ENCODE measurements around the gene BCL7C. TPM values are rescaled to one million over a fixed set of nuclear protein-coding genes. Genes with fewer than 3 reads are reported as not detected.

The BCL7C gene
- total RNA-seq, 1 donor from 2014 or later, result 35.0 TPM

DNA sequence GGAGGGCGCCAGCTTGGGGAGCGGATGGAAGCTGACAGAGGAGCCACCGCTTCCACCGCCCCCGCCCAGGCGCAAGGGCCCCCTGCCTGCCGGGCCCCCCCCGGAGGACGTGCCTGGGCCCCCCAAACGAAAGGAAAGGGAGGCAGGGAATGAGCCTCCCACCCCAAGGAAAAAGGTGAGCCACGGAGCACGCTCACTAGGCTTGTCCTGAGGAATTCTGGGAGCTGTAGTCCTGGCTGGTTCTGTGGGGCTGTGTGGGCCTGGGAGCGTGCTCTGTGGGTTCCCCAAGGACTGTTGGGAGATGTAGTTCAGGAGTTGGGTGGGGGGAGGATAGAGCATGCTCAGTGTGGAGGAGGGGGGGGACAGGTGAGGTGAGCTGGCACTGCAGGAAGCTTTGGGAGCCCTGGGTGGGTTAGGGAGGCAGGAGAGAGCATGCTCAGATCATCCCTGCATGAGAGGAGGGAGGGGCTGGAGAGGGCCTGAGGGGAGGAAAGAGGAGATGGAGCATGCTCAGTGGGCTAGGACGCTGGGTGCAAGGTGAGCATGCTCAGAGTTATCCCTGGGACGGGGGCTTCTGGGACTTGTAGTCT lies 34.0 kb upstream of the BCL7C start:
- Mint-ChIP-seq H3K36me3 (peaks cover 7% of the 10 kb centered on the region), H3K27ac (no peak overlapping the region), H3K4me1 (ENCODE audit: unreplicated experiment) (peaks cover 20% of the 10 kb centered on the region)

GRCh38 chr16:30926937-30927788 lies 33.3 kb upstream of the BCL7C start:
- H3K36me3 Mint-ChIP-seq, result peaks cover 4% of the 10 kb centered on the region
- TF ChIP-seq, protein P1, sequence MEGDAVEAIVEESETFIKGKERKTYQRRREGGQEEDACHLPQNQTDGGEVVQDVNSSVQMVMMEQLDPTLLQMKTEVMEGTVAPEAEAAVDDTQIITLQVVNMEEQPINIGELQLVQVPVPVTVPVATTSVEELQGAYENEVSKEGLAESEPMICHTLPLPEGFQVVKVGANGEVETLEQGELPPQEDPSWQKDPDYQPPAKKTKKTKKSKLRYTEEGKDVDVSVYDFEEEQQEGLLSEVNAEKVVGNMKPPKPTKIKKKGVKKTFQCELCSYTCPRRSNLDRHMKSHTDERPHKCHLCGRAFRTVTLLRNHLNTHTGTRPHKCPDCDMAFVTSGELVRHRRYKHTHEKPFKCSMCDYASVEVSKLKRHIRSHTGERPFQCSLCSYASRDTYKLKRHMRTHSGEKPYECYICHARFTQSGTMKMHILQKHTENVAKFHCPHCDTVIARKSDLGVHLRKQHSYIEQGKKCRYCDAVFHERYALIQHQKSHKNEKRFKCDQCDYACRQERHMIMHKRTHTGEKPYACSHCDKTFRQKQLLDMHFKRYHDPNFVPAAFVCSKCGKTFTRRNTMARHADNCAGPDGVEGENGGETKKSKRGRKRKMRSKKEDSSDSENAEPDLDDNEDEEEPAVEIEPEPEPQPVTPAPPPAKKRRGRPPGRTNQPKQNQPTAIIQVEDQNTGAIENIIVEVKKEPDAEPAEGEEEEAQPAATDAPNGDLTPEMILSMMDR (conservative IDR thresholded peaks at IDR 0.05), result no peak
- DNase-seq (ENCODE audit: extremely low spot score, unreplicated experiment), result no peak
- H3K4me1 Mint-ChIP-seq (ENCODE audit: unreplicated experiment), result peaks cover 20% of the 10 kb centered on the region
- peak overlapping the region; percentile 41 for H3K27ac Mint-ChIP-seq
- H3K4me3 Mint-ChIP-seq, result peak overlapping the region; percentile 61
- no peaks in the 10 kb centered on the region for H3K9me3 Mint-ChIP-seq
- no peaks in the 10 kb centered on the region for H3K27me3 Mint-ChIP-seq

More for the DNA sequence above, 34.0 kb upstream of the BCL7C start:
- peak; percentile 76 for DNase-seq (ENCODE audit: extremely low spot score, unreplicated experiment)
- Mint-ChIP-seq H3K9me3 (no peaks in the 10 kb centered on the region), H3K27me3 (no peaks in the 10 kb centered on the region), H3K4me3 (peak overlapping the region; percentile 25)
- TF ChIP-seq, protein P1 (conservative IDR thresholded peaks at IDR 0.05), result no peak

GRCh38 chr16:30925995-30926811 lies 32.3 kb upstream of the BCL7C start:
- Mint-ChIP-seq H3K27me3 (no peaks in the 10 kb centered on the region), H3K27ac (peak overlapping the region; percentile 51), H3K4me1 (ENCODE audit: unreplicated experiment) (peaks cover 20% of the 10 kb centered on the region), H3K9me3 (no peaks in the 10 kb centered on the region), H3K36me3 (peaks cover 4% of the 10 kb centered on the region), H3K4me3 (peak overlapping the region; percentile 80)
- TF ChIP-seq, protein P1 (conservative IDR thresholded peaks at IDR 0.05), result no peak
- DNase-seq (ENCODE audit: extremely low spot score, unreplicated experiment), result no peak

DNA sequence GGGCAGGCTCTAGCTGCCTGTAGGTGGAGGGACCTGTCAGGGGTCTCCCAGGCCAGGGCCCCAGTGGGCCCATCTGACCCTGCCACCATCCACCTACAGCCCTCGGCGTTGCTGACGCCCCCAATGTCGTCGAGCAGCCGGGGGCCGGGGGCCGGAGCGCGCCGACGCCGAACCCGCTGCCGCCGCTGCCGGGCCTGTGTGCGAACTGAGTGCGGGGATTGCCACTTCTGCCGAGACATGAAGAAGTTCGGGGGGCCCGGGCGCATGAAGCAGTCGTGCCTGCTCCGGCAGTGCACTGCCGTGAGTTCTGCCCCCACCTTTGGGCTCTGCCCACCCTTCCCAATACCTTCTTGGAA lies 31.7 kb upstream of the BCL7C start:
- peak overlapping the region; percentile 80 for H3K4me3 Mint-ChIP-seq
- no peaks in the 10 kb centered on the region for H3K9me3 Mint-ChIP-seq

More for the DNA sequence above, 31.7 kb upstream of the BCL7C start:
- Mint-ChIP-seq H3K27me3 (no peaks in the 10 kb centered on the region), H3K27ac (peak overlapping the region; percentile 51), H3K4me1 (ENCODE audit: unreplicated experiment) (peaks cover 20% of the 10 kb centered on the region), H3K36me3 (peaks cover 2% of the 10 kb centered on the region)
- DNase-seq (ENCODE audit: extremely low spot score, unreplicated experiment), result no peak
- TF ChIP-seq, protein P1 (conservative IDR thresholded peaks at IDR 0.05), result no peak
